Kidney tubule cell (primary cell): ENCODE measurements around the gene CYP4B1.
"Not testable (repeated sequence)": the region's sequence is repeated elsewhere in the genome, so short reads cannot be mapped to it uniquely, and the experiment has no call there.

Experiments used
- DNase-seq: peaks from one replicate; pipeline ENCODE4 v3.0.0-alpha.2; 2018; ENCODE audit warnings: low spot score

CYP4B1 gene

DNA sequence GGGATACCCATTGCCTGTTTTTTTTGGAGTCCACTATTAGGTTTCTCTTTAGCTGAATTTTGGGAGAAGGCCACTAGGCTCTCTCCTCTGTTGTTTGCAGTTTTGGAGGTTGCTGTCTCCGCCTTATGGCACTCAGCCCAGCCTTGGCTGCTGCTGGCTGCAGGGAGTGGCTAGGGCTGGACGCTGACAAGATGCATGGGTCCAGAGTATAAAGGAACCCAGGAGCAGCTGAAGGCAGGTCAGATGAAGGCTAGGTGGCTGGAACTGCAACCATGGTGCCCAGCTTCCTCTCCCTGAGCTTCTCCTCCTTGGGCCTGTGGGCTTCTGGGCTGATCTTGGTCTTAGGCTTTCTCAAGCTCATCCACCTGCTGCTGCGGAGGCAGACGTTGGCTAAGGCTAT is at the start of gene CYP4B1:
Gene CYP4B1, plus strand, starts transcription at position 237 of the 400 bp plus-strand sequence. Its CDS starts 36 bp downstream, at position 273.
- no peak for DNase-seq

DNA sequence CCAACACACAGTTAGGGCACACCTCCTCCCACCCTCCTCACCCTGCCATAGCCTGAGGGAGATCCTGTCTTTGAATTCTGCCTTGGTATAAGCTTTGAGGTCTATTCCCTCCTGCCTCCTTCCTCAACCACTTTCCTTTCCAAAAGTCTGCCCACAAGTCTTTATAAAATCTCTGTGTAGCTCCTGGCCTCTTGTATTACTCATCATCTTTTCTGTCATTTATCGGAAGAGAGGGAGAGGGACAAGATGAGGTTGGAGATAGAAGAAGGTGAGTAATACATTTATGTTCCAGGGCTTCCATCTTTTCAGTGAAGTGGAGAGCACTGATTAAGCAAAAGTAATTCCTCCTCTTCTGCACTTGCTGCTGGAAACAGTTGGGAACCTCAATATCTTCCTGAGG is 49.4 kb upstream of the CYP4B1 start:
- peak; percentile 30 for DNase-seq

DNA sequence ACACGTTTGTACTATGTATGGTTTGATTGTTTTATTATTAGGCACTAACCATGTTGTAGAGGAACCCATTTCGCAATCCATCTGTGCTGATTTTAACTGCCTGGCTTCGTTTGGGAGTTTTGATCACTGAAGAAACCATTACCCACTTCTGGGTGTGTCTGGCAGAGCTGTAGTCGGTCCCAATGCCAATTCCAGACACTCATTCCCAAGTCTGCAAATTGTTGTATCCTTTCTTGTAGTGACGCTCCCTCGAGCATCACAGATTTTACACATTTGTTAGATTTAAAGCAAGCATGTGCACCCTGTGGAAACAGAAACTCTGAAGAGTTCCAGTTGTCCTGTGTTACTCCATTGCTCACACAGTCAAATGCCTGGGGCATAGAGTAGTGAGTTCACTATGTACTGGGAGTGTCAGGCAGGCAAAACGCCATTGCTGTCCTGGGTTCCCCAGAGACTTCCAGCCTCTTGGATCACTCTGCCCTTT is 48.9 kb upstream of the CYP4B1 start:
- no peak for DNase-seq

DNA sequence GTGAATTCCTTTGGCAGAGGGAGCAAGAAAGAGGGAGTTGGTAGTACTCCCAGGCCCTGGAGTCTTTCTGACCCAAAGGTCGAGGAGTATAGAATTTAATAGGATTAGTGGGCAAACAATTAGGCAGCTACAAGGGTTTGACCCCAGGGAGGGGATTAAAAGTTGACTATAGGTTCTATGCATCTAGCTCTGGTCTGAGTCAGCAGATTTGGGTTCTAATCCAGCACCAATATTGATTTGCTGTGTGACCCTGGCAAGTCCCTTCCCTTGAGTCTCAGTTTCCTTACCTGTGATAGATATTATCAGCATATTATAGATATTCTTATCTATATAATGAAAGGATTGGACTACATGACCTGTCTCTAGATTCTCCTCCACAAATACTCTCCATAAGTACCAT is 44.9 kb upstream of the CYP4B1 start:
- DNase-seq: no peak

DNA sequence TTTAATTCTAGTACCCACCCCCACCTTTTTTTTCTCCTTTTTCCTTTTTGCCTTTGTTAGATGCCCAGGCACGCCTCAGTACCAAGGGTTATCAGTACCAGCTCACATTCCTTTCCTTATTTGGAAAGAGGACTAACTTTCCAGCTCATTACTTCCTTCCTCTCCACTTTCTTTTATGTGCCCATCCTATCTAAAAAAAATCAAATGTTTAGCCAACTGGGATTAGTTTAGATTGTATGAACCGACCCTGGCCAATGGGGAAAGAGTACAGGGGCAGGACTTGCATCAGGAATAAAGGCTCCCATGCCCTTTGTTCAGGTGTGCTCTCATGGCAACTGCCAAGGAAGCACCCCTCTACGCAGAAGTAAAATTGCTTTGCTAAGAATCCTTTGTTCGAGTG is 44.1 kb upstream of the CYP4B1 start:
- peak; percentile 59 for DNase-seq

DNA sequence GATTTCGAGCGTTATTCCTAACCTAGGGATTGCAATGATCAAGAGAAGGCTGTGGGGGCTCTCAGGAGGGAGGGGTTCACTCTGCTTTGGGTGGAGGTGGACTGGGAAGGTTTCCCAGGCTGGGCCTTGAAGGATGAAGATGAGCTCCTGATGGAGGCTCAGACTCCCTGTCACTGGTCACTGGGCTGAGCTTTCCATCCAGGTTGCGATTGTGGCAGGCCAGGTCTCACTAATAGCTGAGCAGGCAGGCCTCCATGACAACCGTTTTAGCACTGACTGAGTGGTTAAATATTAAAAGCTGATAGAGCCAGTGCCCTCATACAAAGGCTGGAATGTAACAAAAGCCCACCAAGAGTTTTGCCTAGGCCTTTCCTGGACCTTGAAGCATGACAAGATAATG is 43.7 kb upstream of the CYP4B1 start:
- peak; percentile 70 for DNase-seq

DNA sequence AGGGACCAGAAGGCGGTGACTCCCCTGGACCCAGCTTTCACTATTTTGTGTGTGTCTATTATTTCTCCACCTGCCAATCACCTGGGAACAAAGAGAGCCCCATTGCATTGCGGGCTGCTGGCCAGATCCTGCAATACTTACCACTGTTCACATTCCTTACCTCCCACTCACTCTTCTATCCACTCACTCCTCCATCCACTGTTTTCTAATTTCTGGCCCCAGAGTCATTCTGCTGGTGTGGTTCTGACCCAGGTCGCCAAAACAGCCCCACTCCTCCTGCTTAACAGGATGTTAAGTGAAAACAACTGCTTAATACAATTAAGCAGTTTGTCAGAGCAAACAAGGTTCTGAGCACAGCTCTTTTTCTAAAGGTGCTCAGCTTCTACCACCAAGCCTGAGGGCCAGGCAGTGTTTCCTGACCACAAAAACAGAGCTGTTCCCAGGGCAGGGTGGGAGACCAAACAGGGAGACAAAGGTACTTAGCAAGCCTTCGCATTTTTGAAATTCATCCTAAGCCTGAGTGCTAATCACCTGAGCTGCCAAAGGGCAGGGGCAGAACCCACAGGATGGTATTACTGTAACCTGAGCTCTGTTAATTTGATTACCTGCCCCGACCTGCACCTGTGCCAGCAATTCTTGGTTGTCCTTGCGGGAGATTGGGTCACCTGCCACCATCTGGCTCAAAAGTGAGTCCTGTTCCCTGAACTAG is 41.4 kb upstream of the CYP4B1 start:
- DNase-seq: peak; percentile 76

DNA sequence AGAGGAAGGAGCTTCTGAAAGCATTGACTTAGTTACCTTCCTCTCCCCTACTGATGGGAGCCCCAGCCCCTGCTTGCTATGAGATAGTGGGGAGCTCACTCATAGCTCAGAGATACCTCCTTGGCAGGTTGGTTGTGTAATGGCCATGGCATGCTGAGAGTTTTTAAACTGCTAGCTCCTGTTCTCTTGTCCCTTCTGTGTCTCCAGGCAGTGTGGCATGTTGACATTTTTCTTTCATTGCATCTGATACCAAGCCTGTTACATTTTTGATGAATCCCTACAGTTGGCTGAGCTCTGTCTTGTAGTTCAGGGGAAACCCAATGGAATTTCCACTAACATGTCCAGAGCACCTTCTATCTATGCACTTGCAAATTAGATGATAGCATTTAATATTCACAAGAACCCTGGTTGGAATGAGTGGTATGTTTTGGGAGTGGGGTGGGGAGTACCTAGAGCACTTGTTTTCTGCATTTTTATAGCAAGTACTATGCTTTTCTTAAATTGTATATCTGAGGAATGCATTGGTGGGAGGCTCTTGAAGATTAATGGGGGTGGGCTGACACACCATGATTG is 40.8 kb upstream of the CYP4B1 start:
- peak; percentile 53 for DNase-seq

DNA sequence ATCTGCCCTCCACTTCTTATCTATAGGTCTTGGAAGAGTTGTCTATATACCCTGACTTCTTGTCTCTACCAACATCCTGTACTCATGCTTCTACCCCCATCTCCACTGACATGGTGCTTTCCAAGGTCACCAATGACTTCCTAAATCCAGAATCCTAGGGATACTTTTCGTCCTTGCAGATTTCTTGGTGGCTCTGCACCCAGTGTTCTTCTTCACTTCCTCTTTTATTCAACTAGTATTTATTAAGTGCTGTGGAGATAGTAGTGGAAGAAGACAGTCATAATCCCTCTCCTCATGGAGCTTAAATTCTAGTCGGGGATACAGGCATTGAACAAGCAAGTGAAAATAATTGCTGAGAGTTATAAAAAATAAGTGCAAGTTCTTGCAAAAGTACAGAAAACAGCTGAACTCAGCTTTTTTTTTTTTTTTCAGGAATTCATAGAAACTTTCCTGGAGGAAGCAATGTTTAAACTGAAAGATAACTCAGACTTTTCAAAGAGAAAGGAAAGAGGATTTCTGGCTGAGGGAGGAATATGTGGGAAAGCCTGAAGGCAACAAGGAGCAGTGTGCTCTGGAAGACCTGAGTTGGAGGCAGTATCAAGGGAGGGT is 38.2 kb upstream of the CYP4B1 start:
- no peak for DNase-seq

DNA sequence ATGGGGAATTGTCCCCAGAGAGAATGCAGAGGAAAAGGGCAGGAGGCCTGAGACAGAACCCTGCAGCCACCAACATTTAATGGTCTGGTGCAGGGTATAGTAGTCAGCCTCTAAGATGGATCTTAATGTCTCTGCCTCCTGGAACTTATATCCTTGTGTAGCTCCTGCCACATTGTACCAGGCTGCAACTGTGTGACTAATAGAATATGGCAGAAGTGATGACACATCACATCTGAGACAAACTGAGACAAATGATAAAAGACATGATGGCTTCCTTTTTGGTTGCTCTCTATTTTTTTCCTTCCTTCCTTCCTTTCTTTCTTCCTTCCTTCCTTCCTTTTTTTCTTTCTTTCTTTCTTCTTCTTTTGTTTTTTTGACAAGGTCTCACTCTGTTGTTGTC is 37.1 kb upstream of the CYP4B1 start:
- peak; percentile 26 for DNase-seq

DNA sequence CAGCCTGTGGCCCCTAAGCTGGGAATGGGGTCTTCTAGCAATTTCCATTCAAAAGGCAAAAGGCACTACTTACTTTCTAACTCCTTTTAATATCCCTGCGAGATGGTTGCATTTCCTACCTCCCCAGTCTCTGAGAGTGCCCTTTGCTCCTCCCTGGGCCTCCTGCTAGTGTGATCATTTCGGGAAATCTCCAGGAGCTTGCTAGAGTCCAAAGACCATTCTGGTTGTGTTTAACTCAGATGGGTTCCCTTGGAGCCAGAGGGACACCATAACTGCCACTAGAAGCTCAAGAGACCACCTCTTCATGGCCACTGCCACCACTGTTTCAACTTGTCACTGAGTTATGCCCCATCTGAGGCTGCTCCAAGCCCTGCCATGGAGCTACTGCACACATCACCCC is 34.4 kb upstream of the CYP4B1 start:
- DNase-seq: no peak

DNA sequence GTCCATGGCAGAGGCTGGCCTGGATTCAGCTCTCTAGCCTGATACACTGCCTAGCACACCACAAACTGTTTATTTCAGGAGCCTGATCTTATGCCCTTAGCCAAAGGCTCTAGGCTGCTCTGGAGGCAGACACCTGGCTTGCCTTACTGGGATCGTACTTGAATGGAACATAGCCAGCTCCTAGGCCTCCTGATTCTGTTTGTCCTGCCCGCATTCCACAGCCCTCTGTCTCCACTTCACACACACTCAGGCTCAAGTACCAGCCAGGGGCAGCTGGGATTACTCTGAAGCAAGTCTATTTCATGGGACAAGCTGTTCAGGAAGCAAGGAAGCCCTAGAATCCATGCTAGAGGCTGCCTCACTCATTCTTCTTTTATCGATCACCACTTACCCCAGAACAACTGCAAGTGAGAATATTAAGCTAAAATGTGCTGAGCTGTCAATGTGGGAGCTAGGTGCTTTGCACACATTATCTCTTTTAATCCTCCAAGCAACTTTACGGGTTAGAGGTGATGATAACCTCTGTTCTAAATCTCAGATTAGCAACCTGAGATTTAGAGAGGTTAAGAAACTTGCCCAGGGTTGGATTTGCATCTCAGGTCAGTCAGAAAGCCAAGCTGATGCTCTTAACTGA is 31.1 kb upstream of the CYP4B1 start:
- DNase-seq: no peak

DNA sequence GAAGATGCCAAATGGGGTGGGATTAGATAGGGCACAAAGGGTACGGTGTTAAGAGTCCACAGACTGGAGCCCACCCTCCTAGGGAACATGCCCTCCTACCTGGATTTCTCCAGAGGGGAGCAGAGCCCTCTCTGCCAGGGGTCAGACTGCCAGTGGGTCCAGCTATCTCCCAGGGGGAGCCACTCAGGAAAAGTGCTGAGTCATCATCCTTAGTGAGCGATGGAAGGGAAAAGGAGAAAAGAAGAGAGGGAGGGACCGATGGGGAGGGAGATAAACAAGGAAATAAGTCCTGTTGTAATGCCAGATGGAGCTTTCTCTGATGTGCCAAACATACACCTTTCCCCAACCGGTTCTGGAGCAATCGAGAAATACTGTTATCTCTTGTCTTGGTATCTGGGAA is 30.4 kb upstream of the CYP4B1 start:
- DNase-seq: no peak

DNA sequence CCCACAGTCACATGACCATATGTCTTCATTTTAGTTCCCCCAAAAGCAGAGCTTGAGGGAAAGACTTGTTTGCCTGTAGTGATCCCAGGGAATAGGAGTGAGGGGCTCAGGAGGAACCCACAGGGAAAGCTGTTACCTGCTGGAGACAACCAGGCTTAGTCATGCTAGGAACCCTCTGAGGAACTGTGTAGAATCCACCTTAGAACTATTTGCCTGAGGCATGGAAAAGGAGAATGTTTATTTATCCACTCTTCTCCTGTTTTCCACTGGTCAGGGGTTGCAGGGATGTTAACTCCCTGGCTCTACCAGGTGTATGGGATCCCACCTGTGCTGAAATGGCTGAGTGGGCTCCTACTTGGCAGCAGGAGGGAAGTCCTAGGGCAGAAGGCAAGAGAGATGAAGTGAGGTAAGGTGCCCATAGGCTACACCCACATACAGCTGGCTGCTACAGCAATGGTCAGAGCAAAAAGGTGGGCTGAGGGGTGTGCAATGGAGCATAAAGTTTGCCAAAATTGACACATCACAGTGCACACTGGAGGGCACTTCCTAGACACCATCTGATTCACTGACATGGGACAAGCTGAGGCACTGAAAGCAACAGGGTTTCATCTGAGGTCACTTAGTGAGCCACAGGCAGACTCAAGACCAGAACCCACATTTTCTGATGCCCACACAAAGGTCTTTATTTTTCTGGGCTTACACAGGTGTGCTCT is 29.7 kb upstream of the CYP4B1 start:
- no peak for DNase-seq

DNA sequence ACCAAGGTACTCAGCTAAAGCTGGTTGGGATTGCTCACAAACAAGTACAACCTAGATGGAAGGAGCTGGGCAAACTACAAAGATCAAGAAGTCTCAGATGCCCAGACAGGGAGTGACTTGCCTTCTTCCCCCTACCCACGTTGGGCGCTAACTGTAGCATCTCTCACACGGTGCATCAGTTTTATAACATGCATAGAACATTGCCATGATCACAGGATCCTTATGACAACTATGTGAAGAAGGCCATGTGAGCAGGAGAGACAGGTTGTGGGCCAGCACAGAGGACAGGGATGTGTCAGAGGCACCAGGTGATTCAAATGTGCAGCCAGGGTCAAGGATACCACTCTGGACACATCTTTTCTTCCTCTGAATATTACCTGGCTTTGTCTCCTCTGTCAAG is 28.3 kb upstream of the CYP4B1 start:
- no peak for DNase-seq

DNA sequence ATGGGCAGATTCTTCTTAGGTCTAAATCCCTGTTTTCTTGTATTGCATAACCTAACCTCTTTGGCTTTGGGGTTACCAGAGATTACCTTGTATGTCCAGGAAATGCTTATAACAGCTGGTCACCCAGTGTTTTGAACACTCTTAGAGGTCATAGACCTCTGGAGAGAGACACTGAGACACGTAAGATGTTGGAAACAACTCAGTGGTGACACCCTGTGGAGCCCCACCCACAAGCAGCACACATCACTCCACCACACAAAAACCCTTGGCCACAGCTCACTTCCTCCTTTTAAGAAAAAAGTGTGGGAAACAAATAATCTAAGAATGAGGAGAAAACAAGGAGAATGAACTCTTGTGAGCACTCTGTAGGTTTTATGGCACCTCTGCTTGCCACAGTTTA is 26.3 kb upstream of the CYP4B1 start:
- DNase-seq: no peak

DNA sequence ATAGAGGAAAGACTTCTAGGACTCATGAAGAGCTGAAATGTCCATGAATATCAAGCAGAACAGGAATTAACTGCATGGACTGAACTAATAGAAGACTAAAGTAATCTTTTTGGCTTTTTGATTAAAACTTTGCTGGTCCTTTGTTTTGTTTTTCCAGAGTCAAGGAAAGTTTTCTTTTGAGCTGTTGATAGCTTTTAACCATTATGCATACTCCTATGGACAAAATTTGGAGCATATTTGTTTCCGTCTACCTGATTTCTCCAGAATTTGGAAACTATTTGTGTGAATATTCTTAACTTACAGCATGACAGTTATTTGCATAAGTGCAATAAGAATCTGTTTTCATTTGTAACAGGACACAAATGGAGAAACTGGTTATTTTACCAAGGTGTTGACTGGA is 24.5 kb upstream of the CYP4B1 start:
- no peak for DNase-seq

DNA sequence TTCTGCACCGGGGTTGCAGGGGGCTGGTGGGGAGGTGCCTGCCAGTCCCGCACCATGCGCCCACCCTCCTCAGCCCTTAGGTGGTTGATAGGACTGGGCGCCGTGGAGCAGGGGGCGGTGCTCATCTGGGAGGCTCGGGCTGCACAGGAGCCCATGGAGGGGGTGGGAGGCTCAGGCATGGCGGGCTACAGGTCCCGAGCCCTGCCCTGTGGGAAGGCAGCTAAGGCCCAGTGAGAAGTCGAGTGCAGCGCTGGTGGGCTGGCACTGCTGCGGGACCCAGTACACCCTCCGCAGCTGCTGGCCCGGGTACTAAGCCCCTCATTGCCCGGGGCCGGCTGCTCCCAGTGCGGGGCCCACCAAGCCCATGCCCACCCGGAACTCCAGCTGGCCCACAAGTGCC is 20.4 kb upstream of the CYP4B1 start:
- not testable (repeated sequence) for DNase-seq

DNA sequence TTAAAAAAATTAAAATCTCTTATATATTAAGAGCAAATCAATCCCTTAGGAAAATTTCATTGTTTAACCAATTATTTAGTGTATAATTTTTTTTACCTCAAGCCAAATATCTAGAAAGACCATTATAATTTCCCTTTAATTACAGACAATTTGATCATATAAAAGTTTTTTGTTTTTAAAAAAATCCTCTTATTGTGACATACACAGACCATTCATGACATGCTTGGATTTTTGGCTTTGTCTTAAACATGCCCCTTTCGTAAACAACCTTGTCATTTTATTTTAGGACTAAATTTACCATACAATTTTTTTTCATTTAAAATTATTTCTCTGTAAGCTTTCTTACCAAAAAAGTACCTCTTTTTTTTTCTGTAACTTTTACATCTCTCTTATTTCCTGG is 14.2 kb upstream of the CYP4B1 start:
- DNase-seq: no peak

DNA sequence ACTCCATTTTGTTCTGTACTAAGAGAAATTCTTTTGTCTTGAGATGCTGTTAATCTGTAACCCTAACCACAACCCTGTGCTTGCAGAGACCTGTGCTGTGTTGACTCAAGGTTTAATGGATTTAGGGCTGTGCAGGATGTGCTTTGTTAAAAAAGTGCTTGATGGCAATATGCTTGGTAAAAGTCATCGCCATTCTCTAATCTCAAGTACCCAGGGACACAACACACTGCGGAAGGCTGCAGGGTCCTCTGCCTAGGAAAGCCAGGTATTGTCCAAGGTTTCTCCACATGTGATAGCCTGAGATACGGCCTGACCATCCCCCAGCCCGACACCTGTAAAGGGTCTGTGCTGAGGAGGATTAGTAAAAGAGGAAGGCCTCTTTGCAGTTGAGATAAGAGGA is 10.2 kb upstream of the CYP4B1 start:
- DNase-seq: peak; percentile 73

DNA sequence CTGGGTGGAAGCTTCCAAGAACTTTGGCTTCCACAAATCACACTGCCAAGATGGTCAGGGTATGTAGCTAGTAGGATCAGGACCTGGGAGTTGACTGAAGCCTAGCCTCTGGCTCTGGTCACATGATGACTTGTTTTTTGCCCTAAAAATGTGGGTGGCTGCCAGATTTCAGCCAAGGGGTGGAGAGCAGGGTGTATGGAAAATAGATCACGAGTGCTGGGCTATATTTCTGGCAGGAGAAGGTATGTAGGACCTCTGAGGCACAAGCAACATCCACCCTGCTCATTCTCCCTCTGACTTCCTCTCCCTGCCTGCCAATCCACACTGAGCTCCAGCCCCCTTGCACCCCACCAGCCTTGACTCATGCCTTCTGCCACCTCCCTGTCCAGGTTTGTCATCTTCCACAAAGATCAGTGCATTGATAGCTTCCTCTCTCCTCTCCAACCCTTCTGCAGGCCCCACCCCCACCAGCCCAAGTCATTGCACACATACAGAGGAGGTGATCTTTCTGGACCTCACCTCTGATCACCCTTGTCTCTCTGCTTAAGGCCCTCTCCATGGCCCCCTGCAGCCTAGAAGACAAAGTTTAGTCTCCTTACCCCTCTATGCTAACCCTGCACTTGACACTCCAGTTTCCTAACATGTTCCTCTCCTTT is 8.3 kb upstream of the CYP4B1 start:
- DNase-seq: no peak

DNA sequence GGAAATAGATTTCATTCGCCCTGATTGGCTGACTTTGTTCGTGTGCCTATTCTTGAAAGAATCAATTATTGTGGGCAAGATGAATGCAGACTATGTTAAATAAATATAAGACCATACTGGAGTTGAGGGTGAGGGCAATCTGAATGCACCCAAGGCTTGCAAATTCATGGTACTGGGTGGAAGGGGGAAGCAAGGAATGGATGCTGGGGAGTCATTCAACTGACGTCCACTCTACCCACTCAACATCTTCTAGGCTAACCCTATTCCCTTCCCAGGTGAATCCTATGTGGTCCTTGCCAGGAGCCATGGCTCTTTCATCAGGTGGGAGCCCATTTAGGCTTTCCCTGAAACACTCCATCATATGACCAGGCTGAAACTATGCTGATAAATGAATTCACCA is 5.7 kb upstream of the CYP4B1 start:
- DNase-seq: no peak
